Smooth muscle cell (in vitro differentiated cells): Measurements from ENCODE around the gene RNH1. TPM values are rescaled to one million over a fixed set of nuclear protein-coding genes. Genes with fewer than 3 reads are reported as not detected.

ENCODE experiments used
- DNase-seq: peaks from one replicate; lab custom pipeline; 2025; ENCODE audit not compliant: unreplicated experiment; lab: John Stamatoyannopoulos, UW
- H2AFZ ChIP-seq: fragments of 200-600 bp; sonication (generic); 2 replicates; pipeline ENCODE4 v1.6.0; 2016; ENCODE audit warnings: antibody characterized with exemption, low read depth, mild to moderate bottlenecking
- H3F3A ChIP-seq: fragments of 200-600 bp; sonication (generic); 2 replicates; pipeline ENCODE4 v1.6.0; 2017; ENCODE audit warnings: antibody characterized with exemption, low read depth
- H3K27ac ChIP-seq: fragments of 200-600 bp; sonication (generic); 2 replicates; pipeline ENCODE4 v1.5.1; 2016; ENCODE audit warnings: low read depth, mild to moderate bottlenecking
- H3K27me3 ChIP-seq: fragments of 200-600 bp; sonication (generic); 2 replicates; pipeline ENCODE4 v1.6.1; 2016; ENCODE audit warnings: low read depth, mild to moderate bottlenecking
- H3K36me3 ChIP-seq: fragments of 200-600 bp; sonication (generic); 2 replicates; pipeline ENCODE4 v1.5.1; 2016; ENCODE audit warnings: low read depth
- H3K4me1 ChIP-seq: fragments of 200-600 bp; sonication (generic); 2 replicates; pipeline ENCODE4 v1.5.1; 2016; ENCODE audit warnings: low read depth
- H3K4me2 ChIP-seq: fragments of 200-600 bp; sonication (generic); 2 replicates; pipeline ENCODE4 v1.6.0; 2016; ENCODE audit warnings: mild to moderate bottlenecking
- H3K4me3 ChIP-seq: fragments of 200-600 bp; sonication (generic); 2 replicates; pipeline ENCODE4 v1.5.1; 2016; ENCODE audit warnings: mild to moderate bottlenecking
- H3K79me2 ChIP-seq: fragments of 200-600 bp; sonication (generic); 2 replicates; pipeline ENCODE4 v1.6.0; 2016; ENCODE audit warnings: low read depth, mild to moderate bottlenecking
- H3K9ac ChIP-seq: fragments of 200-600 bp; sonication (generic); 2 replicates; pipeline ENCODE4 v1.6.0; 2016; ENCODE audit warnings: low read depth
- H3K9me3 ChIP-seq: fragments of 200-600 bp; sonication (generic); replicated peaks from 2 replicates; pipeline ENCODE4 v1.5.1; 2016; ENCODE audit warnings: low read depth
- H4K20me1 ChIP-seq: fragments of 200-600 bp; sonication (generic); 2 replicates; pipeline ENCODE4 v1.6.0; 2016; ENCODE audit warnings: low read depth
- WGBS: methylation state at CpG from one replicate; pipeline ENCODE4 v1.1.7; 2016; ENCODE audit warnings: low lambda C conversion rate; 5-methylcytosine and 5-hydroxymethylcytosine counted together
- polyA plus RNA-seq: library from polyadenylated mRNA; unstranded; fragments of >200 nt; fragmentation: Nextera tagmentation; extraction: Ambion mirVana; gene quantifications from 2 replicates; pipeline ENCODE4 v1.2.1, GENCODE V29; 2016
- total RNA-seq: library from RNA; depleted of rRNA; stranded (reverse); fragments of >200 nt; gene quantifications from 2 replicates; pipeline ENCODE4 v1.2.3, GENCODE V29; 2014
- TF ChIP-seq, protein P1 (sequence below): fragments of 200-600 bp; sonication (generic); IDR thresholded peaks from 2 replicates; pipeline ENCODE4 v1.5.1; 2017; ENCODE audit warnings: borderline replicate concordance, mild to moderate bottlenecking, antibody characterized with exemption; ENCODE audit not compliant: insufficient read depth, poor library complexity, severe bottlenecking

Gene RNH1
- total and polyA plus RNA-seq, 2 experiments from 2014 or later: 91.3 to 243 TPM

DNA sequence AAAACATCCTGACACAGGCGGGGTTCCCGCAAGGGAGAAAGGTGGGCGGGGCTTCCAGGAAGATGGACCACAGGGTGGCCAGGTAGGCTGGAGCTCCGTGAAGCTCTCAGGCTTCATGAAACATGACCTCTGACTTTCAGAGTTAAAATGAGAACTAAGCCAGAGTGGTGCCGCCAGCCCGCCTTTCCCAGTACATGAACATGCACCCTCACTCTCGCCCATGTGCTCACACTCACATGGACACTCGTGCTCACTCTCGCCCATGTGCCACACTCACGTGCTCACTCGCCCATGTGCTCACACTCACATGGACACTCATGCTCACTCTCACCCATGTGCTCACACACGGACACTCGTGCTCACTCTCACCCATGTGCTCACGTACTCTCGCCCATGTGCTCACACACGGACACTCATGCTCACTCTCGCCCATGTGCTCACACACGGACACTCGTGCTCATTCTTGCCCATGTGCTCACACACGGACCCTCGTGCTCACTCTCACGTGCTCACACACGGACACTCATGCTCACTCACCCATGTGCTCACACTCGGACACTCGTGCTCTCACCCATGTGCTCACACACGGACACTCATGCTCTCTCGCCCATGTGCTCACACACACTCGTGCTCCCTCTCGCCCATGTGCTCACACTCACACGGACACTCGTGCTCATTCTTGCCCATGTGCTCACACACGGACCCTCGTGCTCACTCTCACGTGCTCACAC lies 10.0 kb downstream of the RNH1 start:
- no peaks in the 10 kb centered on the region for H3K9me3 ChIP-seq
- DNase-seq: no peak
- no peaks in the 10 kb centered on the region for H3K36me3 ChIP-seq
- peaks cover 5% of the 10 kb centered on the region for H3K79me2 ChIP-seq
- no peak overlapping the region for H3K9ac ChIP-seq
- no peak overlapping the region for H3K4me2 ChIP-seq
- peaks cover 10% of the 10 kb centered on the region for H3F3A ChIP-seq
- H3K4me1 ChIP-seq: no peaks in the 10 kb centered on the region
- no peak overlapping the region for H3K4me3 ChIP-seq
- no peak overlapping the region for H2AFZ ChIP-seq
- WGBS: 98% methylated on average over 33 of the region's 34 CpGs
- no peak overlapping the region for H3K27ac ChIP-seq
- TF ChIP-seq, protein P1, sequence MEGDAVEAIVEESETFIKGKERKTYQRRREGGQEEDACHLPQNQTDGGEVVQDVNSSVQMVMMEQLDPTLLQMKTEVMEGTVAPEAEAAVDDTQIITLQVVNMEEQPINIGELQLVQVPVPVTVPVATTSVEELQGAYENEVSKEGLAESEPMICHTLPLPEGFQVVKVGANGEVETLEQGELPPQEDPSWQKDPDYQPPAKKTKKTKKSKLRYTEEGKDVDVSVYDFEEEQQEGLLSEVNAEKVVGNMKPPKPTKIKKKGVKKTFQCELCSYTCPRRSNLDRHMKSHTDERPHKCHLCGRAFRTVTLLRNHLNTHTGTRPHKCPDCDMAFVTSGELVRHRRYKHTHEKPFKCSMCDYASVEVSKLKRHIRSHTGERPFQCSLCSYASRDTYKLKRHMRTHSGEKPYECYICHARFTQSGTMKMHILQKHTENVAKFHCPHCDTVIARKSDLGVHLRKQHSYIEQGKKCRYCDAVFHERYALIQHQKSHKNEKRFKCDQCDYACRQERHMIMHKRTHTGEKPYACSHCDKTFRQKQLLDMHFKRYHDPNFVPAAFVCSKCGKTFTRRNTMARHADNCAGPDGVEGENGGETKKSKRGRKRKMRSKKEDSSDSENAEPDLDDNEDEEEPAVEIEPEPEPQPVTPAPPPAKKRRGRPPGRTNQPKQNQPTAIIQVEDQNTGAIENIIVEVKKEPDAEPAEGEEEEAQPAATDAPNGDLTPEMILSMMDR: no peak
- H4K20me1 ChIP-seq: peaks cover 16% of the 10 kb centered on the region
- H3K27me3 ChIP-seq: no peaks in the 10 kb centered on the region

DNA sequence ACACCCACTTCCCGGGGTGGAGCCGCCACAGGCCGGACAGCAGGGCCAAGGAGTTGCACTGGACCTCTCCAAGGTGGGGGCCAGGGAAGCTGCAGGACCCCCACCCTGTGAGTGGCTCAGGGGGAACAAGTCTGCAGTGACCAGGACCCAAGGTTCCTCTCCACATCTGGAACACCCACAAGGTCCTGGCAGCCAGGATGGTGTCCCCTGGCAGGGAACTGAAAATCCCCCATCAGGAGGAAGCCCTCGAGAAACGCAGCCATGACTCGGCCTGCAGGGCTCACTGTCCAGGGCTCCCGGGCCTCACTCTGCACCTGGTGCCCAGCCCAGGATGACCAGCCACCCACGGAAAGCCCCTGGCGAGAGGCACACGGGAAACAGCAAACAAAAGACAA lies 11.5 kb downstream of the RNH1 start:
- no peaks in the 10 kb centered on the region for H3K36me3 ChIP-seq
- TF ChIP-seq, protein P1: no peak

DNA sequence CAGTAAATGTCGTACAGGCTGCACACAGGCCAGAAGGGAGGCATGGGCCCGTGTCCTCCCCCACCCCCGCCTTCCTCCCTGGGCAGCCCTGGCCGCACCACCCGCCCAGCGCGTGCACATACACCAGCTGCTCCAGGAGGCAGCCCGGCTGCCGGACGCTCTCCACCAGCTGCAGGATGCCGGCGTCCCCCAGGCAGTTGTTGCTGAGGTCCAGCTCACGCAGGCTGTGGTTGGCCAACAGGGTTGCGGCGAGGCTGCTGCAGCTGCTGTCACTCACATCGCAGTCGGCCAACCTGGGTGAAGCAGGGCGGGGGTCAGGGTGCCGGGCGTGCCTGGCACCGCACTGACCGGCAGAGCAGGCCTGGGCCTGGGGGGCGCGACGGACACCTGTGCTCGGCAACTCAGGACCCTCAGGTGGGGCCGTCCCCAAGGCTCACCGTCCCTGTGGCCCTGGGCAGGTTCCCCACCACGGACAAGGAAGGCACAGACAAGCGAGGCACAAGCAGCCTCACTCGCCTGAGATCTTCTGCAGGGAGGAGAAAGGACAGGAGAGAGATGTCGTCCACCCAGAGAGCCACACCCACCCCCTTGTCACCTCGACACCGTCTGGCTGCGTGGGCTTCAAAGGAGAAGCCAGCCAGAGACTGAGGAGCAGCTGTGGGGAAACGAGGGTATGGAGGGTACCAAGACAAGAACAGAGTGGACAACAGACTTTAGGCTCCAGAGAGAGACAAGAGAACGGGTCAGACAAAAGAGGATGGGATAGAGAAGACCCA lies 12.1 kb downstream of the RNH1 start:
- TF ChIP-seq, protein P1: no peak
- Histone ChIP-seq H3K4me2 (no peak overlapping the region), H2AFZ (no peak overlapping the region), H3K4me3 (no peak overlapping the region), H3K9ac (no peak overlapping the region), H3K9me3 (no peaks in the 10 kb centered on the region), H4K20me1 (peaks cover 4% of the 10 kb centered on the region), H3F3A (peaks cover 10% of the 10 kb centered on the region), H3K27ac (no peak overlapping the region), H3K4me1 (no peaks in the 10 kb centered on the region), H3K27me3 (no peaks in the 10 kb centered on the region), H3K79me2 (no peaks in the 10 kb centered on the region), H3K36me3 (no peaks in the 10 kb centered on the region)
- 96% methylated on average over 35 of the region's 37 CpGs for WGBS
- no peak for DNase-seq

More for the DNA sequence above, 11.5 kb downstream of the RNH1 start:
- H3K9me3 ChIP-seq: no peaks in the 10 kb centered on the region
- peaks cover 10% of the 10 kb centered on the region for H3F3A ChIP-seq
- no peak overlapping the region for H3K9ac ChIP-seq
- H3K4me3 ChIP-seq: no peak overlapping the region
- H3K27me3 ChIP-seq: no peaks in the 10 kb centered on the region
- H3K79me2 ChIP-seq: no peaks in the 10 kb centered on the region
- H2AFZ ChIP-seq: no peak overlapping the region
- no peaks in the 10 kb centered on the region for H3K4me1 ChIP-seq
- 93% methylated on average over 10 of the region's 10 CpGs for WGBS
- no peak for DNase-seq
- H4K20me1 ChIP-seq: peaks cover 4% of the 10 kb centered on the region
- H3K27ac ChIP-seq: no peak overlapping the region
- no peak overlapping the region for H3K4me2 ChIP-seq
